HS-27A (cell line): ENCODE measurements around the gene CCDC106.
A peak's percentile ranks its signal among the peaks of the same experiment; 100 is the strongest.

Experiments
- DNase-seq: peaks from one replicate; pipeline ENCODE4 v3.0.0-alpha.2; 2012; ENCODE audit warnings: low read depth, missing footprints

CCDC106 gene

DNA sequence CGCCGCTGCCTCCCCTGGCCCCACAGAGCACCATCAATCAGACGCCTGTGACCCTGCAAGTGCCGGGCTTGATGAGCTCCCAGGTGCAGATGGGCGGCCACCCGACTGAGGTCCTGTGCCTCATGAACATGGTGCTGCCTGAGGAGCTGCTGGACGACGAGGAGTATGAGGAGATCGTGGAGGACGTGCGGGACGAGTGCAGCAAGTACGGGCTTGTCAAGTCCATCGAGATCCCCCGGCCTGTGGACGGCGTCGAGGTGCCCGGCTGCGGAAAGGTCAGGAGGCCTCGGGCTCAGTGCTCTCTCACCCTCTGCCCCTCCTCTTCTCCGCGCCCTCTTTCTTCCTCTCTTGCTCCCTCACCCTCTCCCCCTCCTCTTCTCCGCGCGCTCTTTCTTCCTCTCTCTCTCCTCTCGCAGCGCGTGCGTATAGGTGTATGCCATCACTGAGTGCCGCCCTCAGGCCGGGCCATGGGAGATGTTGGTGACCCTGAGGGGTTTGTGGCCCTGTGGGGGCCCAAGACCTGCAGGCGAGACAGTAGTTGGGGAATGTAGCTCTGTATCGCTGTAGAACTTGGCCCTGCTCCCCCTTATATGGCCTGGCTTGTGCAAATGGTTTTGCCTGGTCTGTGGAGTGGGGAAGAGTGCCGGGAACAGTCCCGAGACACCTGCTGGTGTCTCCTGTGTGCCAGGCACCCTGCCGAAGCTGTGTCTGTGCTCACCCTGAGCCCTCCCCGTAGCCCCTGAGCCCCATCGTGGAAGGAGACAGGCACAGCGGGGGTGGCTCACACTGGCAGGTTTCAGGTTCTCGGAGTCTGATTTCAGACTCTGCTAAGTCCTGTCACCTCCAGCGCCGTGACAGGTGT, 21.6 kb downstream of the CCDC106 start:
- DNase-seq = no peak

GRCh38 chr19:55670280-55671053, 22.5 kb downstream of the CCDC106 start:
- DNase-seq = no peak

- DNase-seq = no peak
Measured at GRCh38 chr19:55671054-55671378, 23.0 kb downstream of the CCDC106 start.

- peak; percentile 58 for DNase-seq
Measured at GRCh38 chr19:55672418-55672817, 24.4 kb downstream of the CCDC106 start.

- DNase-seq = no peak
Measured at GRCh38 chr19:55673465-55673864, 25.5 kb downstream of the CCDC106 start.

DNA sequence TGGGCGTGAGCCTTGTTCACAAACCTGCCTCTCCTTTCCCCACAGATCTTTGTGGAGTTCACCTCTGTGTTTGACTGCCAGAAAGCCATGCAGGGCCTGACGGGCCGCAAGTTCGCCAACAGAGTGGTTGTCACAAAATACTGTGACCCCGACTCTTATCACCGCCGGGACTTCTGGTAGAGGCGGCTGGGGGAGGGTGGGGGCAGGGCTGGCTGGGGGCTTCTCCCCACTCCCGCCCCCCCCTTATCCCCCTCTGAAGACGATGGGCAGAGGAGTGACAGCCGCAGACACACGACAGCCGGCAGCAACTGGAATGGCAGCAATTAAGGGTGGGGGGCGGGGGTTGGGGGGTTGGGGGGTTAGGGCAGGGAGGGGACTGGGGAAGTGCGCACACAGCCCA, 25.9 kb downstream of the CCDC106 start:
- no peak for DNase-seq

GRCh38 chr19:55674459-55674840, 26.4 kb downstream of the CCDC106 start:
- no peak for DNase-seq

GRCh38 chr19:55674841-55675660, 27.0 kb downstream of the CCDC106 start, which contains the start of gene EPN1:
Gene EPN1, plus strand, starts transcription at chr19:55675226. Its CDS starts 3,402 bp downstream, at chr19:55678628.
- peak; percentile 84 for DNase-seq

DNA sequence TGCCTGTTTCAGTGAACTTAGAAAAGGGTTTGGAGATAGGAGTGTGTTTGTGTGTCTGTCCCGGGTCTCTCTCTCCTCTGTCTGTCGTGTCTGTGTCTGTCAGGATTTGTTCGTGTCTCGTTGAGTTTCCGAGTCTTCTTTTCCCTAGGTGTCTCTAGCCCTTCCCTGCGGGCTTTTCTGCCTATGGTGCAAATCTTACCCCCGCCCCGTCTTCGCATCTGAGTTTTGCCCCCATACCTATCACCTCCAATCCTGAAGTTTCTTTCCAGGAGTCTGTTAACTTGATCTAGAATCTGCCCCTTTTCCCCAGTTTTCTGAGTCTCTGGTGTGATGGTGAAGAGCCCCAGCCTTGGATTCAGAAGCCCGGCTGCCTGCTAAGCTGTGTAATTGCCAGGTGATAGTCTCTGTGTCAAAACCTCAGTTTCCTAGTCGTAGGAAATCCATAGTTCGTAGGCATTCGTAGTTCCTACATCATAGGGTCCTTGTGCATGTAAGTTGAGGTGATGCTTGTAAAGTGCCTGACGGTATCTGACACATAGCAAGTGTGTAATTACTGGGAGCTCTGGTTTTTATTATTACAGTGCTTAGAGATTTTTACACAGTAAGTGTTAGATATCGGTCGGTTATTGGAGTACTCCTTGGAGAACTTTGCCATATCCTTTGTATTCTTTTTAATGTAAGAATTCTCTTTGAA, 27.8 kb downstream of the CCDC106 start:
- no peak for DNase-seq

DNA sequence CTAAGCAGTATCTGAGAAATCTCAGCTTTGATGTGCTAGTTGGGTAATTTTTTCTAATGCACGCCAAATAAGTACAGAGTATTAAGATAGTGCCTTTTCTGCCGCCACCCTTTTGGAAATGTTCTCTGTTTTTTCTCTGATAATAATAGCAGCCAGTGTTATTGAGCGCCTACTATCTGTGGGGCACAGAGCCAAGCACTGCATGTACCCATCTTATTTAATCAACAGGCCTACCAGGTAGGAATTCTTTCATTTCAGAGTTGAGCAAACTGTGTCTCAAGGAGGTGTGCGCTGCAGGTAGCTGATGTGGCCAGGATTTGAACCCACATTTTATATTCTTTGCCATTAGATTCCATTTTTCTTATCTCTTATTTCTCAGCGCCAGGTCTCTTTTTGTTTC, 28.4 kb downstream of the CCDC106 start:
- no peak for DNase-seq

DNA sequence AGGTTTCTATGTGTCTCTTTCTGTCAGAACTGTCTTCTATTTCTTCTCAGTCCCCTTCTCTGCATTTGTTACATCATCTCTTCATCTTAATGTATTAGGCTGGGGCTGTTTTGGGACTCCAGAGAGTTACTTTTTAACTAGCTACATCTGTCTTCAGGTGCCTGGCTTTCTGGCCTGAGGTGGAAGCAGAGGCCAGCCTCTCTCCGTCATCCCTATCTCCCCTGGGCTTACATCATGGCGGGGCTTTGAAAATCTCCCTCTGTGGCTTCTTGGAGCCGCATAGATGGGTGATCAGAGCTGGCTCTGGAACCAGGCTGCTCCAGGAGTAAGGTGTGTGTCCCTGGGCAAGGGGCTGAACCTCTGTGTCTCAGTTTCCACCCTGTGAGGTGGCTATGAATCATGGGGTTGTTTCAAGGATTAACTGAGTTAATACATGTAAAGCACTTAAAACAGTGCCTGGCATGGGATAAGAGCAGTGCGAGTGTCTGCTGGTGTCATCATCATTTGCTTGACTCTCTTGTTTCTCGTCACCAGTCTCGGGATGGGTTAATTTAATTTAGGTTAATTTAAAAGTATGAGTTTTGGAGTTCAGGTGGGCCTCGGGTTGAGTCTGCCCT, 29.0 kb downstream of the CCDC106 start:
- DNase-seq = no peak

GRCh38 chr19:55677572-55678028, 29.6 kb downstream of the CCDC106 start:
- DNase-seq = no peak

DNA sequence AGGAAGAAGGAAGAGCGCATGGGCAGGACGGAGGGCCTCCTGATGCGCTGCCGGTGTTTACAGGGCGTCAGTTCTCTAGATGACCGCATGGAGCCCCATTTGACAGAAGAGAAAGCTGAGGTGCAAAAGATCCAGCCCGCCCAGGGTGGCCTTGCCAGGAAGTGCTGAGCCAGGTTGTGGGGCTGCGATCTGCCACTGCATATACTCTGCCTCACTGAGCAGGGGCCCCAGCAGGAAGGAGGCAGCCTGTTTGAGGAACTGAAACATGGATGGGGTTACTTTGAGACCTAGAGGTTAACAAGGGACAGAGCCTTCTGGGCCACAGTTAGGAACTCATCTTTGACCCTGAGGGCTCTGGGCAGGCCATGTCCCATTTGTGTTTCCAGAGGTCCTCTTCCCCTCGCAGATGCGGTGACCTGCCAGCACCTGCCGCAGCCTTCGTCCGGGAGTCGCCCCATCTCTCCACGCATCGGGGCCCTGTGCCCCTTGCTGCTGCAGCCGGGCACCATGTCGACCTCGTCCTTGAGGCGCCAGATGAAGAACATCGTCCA, 30.2 kb downstream of the CCDC106 start:
- DNase-seq = no peak

DNA sequence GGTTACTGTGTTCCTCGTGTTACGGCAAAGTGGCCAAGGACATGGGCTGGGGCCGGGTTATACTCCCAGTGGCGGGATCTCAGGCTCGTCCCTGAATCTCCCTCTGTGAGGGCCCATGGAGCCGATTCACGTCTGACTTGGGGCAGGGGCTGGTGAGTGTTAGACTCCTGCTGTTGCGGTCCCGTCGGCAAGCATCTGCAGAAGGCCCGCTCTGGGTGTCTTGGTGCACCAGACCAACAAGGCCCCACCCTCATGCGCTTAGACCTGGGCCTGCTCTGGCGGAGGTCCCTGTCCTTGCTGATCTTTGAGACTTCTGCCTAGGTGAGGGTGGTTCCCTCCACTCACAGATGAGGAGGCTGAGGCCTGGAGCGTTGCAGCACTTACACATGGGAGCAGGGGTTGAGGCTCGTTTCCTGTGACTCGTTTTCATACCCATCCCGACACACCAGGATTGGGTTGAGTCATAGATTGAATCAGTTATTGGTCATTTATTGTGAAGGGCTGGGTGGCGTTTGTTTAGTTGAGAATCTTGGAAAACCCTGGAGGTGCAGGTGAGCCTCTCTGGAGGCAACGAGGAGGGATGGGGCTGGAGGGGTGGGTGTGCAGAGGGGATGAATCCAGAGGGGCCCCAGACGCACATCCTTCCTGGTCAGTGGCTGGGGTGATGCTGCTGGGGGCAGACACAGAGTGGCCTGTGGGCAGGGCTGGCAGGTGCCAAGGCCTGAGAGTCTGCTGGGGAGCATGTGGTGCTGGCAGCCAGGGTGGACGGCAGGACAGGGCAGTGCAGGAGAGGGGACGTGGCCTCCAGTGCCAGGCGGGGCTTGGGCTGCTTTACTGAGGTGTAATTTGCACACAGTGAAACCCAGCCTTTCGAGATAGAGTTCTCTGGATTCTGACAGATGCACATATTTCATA, 31.6 kb downstream of the CCDC106 start:
- DNase-seq = no peak

GRCh38 chr19:55680339-55681130, 32.5 kb downstream of the CCDC106 start:
- no peak for DNase-seq

DNA sequence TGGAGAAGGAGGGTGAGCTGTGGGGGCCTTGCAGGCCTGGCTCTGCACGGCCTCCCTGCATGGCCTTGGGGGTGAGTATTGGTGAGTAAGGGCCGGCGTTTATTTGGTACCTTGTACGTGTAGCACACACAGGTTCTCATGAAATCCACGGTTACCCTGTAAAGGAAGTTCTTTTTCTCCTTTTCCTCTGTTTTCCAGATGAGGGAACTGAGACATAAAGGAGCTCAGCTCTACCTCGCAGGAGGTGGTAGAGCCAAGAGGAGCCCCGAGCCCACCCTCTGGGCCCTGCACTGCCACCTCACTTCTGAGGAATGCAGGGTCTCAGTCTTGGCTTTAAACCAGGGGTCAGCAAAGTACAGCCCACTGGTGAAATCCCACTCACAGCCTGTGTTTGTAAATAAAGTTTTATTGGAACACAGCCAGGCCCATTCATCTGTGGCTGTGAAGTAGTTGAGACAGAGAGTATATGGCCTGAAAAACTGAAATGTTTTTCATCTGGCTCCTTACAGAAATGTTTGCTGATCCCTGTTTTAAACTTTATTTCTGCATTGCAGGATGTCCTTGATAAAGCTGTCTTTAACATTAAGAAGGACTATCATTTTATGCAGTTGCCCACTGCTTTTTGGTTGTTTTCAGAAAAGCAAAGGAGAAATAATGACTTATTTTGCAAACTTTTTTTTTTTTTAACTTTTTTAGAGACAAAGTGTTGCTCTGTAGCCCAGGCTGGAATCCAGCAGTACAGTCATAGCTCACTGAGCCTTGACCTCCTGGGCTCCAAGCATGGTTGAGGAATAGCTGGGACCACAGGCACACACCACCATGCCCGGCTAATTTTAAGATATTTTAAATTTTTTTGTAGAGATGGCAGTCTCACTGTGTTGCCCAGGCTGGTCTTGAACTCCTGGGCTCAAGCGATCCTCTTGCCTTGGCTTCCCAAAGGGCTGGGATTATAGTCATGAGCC, 33.4 kb downstream of the CCDC106 start:
- DNase-seq = no peak

- no peak for DNase-seq
Measured at GRCh38 chr19:55683449-55684261, 35.6 kb downstream of the CCDC106 start.
